SK-N-SH (cell line): ENCODE measurements around the gene RRP8.

Experiments used
- CTCF ChIP-seq: fragments of 200-600 bp; sonication (generic); IDR thresholded peaks from 2 replicates; pipeline ENCODE4 v1.6.1; 2017; ENCODE audit warnings: antibody characterized with exemption, mild to moderate bottlenecking, moderate library complexity
- EP300 ChIP-seq, 2 experiments: IDR thresholded peaks; 2 replicates each; pipeline versions ENCODE4 v1.4.0 to v1.6.1; 2012; ENCODE audit warnings: borderline replicate concordance in 1 of 2, low read depth in 1 of 2, low read length in 1 of 2
- EZH2phosphoT487 ChIP-seq: fragments of 200-600 bp; sonication (generic); IDR thresholded peaks from 2 replicates; pipeline ENCODE4 v1.6.1; 2017; ENCODE audit warnings: low read depth, mixed run types, mild to moderate bottlenecking, antibody characterized with exemption, moderate library complexity, borderline replicate concordance
- NRF1 ChIP-seq: IDR thresholded peaks from 2 replicates; pipeline ENCODE4 v1.6.1; 2012; ENCODE audit warnings: low read depth, mild to moderate bottlenecking, low read length
- POLR2AphosphoS5 ChIP-seq: IDR thresholded peaks from 2 replicates; pipeline ENCODE4 v1.6.1; 2012; ENCODE audit warnings: low read depth, low read length
- TF ChIP-seq, protein P1 (sequence below): IDR thresholded peaks from 2 replicates; pipeline ENCODE4 v1.4.0; 2012; ENCODE audit warnings: low read depth, borderline replicate concordance

- TF ChIP-seq CTCF (no peak), EP300 (IDR thresholded peaks at IDR 0.05; ENCODE audit: borderline replicate concordance in 1 of 2, low read depth in 1 of 2, low read length in 1 of 2) (no peak), POLR2AphosphoS5 (no peak), EZH2phosphoT487 (no peak), NRF1 (no peak)
- TF ChIP-seq, protein P1, sequence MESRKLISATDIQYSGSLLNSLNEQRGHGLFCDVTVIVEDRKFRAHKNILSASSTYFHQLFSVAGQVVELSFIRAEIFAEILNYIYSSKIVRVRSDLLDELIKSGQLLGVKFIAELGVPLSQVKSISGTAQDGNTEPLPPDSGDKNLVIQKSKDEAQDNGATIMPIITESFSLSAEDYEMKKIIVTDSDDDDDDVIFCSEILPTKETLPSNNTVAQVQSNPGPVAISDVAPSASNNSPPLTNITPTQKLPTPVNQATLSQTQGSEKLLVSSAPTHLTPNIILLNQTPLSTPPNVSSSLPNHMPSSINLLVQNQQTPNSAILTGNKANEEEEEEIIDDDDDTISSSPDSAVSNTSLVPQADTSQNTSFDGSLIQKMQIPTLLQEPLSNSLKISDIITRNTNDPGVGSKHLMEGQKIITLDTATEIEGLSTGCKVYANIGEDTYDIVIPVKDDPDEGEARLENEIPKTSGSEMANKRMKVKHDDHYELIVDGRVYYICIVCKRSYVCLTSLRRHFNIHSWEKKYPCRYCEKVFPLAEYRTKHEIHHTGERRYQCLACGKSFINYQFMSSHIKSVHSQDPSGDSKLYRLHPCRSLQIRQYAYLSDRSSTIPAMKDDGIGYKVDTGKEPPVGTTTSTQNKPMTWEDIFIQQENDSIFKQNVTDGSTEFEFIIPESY: no peak
Observed at GRCh38 chr11:6631361-6631890, 28.0 kb upstream of the RRP8 start.
